HepG2 (cell line): ENCODE data around the gene NDUFB7. TPM values are rescaled to one million over a fixed set of nuclear protein-coding genes. Genes with fewer than 3 reads are reported as not detected.
A peak's percentile ranks its signal among the peaks of the same experiment; 100 is the strongest.

ENCODE experiments used
- AKAP8 ChIP-seq: sonication (generic); formaldehyde crosslinking; IDR thresholded peaks from 2 replicates; pipeline ENCODE4 v1.5.1; 2020; ENCODE audit warnings: mild to moderate bottlenecking, missing genetic modification reagents
- FOXA3 ChIP-seq: IDR thresholded peaks from 2 replicates; pipeline ENCODE4 v1.6.1; 2016; ENCODE audit warnings: missing genetic modification reagents, missing compliant biosample characterization
- NR2F6 ChIP-seq, 2 experiments: IDR thresholded peaks; 2 replicates each; pipeline ENCODE4 v1.6.1; 2016; ENCODE audit warnings: antibody characterized with exemption in 1 of 2, mild to moderate bottlenecking in 1 of 2
- SPEN ChIP-seq: sonication (generic); formaldehyde crosslinking; IDR thresholded peaks from 2 replicates; pipeline ENCODE4 v1.5.1; 2020; ENCODE audit warnings: low read depth, mild to moderate bottlenecking, missing genetic modification reagents
- ZNF501 ChIP-seq: sonication (generic); formaldehyde crosslinking; IDR thresholded peaks from 2 replicates; pipeline ENCODE4 v1.5.1; 2020; ENCODE audit warnings: mild to moderate bottlenecking, moderate library complexity, missing genetic modification reagents
- ZNF703 ChIP-seq: sonication (generic); formaldehyde crosslinking; IDR thresholded peaks from 2 replicates; pipeline ENCODE4 v1.5.1; 2020; ENCODE audit warnings: missing genetic modification reagents, mild to moderate bottlenecking, moderate library complexity, borderline replicate concordance
- polyA plus RNA-seq, 8 experiments: library from polyadenylated mRNA; depleted of rRNA in 3 of 8; stranded (reverse) in 7 of 8; unstranded in 1 of 8; fragments of >200 nt; fragmentation: Illumina TruSeq in 4 of 8; extraction: Trizol in 4 of 8; gene quantifications; 2 replicates each; pipeline versions ENCODE4 v1.2.1 to v1.2.3, GENCODE V29; 2011 to 2016; ENCODE audit warnings: low read depth in 4 of 8, missing spikeins in 1 of 8, mixed read lengths in 1 of 8; ENCODE audit not compliant: insufficient read depth in 1 of 8
- total RNA-seq, 5 experiments: library from RNA; depleted of rRNA; stranded (reverse); fragments of >200 nt; fragmentation: Illumina TruSeq; extraction: Trizol; gene quantifications; 2 replicates each; pipeline ENCODE4 v1.2.3, GENCODE V29; 2016; ENCODE audit warnings: low read depth in 1 of 5
- TF ChIP-seq, protein P1 (sequence below): sonication (generic); formaldehyde crosslinking; IDR thresholded peaks from 2 replicates; pipeline ENCODE4 v1.4.0; 2020; ENCODE audit warnings: missing genetic modification reagents, borderline replicate concordance
- TF ChIP-seq, protein P2 (sequence below): sonication (generic); formaldehyde crosslinking; IDR thresholded peaks from 2 replicates; pipeline ENCODE4 v1.4.0; 2020; ENCODE audit warnings: missing genetic modification reagents, mild to moderate bottlenecking, borderline replicate concordance
- TF ChIP-seq, protein P3 (sequence below): sonication (generic); formaldehyde crosslinking; IDR thresholded peaks from 2 replicates; pipeline ENCODE4 v1.5.1; 2020; ENCODE audit warnings: mild to moderate bottlenecking, missing genetic modification reagents, moderate library complexity

Gene NDUFB7
- total and polyA plus RNA-seq, 2 of the 13 experiments (the other 11 are each of a cell fraction or from before 2014, with no cell fraction given), result 156 to 198 TPM

DNA sequence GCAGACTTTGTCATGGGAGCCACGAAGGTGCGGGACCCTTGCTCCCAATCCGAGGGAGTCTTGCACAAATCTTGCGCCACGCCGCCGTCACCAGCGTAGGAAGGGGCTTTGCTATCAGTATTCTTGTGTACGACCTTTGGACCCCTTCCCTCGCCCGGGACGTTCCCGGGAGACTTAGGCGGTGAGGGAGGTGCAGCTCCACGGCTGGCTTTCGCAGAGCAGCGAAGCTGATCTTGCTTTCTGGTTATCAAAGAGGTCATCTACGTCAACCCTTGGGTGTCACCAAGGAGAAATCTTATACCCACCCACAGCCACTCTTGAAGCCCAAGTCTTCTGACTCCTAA is 41.9 kb downstream of the NDUFB7 start (continued):
- TF ChIP-seq, protein P1, sequence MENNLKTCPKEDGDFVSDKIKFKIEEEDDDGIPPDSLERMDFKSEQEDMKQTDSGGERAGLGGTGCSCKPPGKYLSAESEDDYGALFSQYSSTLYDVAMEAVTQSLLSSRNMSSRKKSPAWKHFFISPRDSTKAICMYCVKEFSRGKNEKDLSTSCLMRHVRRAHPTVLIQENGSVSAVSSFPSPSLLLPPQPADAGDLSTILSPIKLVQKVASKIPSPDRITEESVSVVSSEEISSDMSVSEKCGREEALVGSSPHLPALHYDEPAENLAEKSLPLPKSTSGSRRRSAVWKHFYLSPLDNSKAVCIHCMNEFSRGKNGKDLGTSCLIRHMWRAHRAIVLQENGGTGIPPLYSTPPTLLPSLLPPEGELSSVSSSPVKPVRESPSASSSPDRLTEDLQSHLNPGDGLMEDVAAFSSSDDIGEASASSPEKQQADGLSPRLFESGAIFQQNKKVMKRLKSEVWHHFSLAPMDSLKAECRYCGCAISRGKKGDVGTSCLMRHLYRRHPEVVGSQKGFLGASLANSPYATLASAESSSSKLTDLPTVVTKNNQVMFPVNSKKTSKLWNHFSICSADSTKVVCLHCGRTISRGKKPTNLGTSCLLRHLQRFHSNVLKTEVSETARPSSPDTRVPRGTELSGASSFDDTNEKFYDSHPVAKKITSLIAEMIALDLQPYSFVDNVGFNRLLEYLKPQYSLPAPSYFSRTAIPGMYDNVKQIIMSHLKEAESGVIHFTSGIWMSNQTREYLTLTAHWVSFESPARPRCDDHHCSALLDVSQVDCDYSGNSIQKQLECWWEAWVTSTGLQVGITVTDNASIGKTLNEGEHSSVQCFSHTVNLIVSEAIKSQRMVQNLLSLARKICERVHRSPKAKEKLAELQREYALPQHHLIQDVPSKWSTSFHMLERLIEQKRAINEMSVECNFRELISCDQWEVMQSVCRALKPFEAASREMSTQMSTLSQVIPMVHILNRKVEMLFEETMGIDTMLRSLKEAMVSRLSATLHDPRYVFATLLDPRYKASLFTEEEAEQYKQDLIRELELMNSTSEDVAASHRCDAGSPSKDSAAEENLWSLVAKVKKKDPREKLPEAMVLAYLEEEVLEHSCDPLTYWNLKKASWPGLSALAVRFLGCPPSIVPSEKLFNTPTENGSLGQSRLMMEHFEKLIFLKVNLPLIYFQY (CRISPR knock-in tag), result 0 out of 2 replicates have a peak, but pooled peaks have one; percentile 2
- TF ChIP-seq FOXA3 (CRISPR knock-in tag) (0 out of 2 replicates have a peak, but pooled peaks have one; percentile 17), NR2F6 (IDR thresholded peaks at IDR 0.05) (no peak; the same call in none of the 2 replicates), NR2F6 (CRISPR knock-in tag; IDR thresholded peaks at IDR 0.05) (0 out of 2 replicates have a peak, but pooled peaks have one; percentile 11), ZNF703 (CRISPR knock-in tag) (no peak), ZNF501 (CRISPR knock-in tag) (0 out of 2 replicates have a peak, but pooled peaks have one; percentile 3), SPEN (CRISPR knock-in tag) (no peak), AKAP8 (CRISPR knock-in tag) (no peak)
- TF ChIP-seq, protein P2, sequence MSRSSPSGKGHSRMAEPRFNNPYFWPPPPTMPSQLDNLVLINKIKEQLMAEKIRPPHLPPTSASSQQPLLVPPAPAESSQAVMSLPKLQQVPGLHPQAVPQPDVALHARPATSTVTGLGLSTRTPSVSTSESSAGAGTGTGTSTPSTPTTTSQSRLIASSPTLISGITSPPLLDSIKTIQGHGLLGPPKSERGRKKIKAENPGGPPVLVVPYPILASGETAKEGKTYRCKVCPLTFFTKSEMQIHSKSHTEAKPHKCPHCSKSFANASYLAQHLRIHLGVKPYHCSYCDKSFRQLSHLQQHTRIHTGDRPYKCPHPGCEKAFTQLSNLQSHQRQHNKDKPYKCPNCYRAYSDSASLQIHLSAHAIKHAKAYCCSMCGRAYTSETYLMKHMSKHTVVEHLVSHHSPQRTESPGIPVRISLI (CRISPR knock-in tag), result no peak
- TF ChIP-seq, protein P3, sequence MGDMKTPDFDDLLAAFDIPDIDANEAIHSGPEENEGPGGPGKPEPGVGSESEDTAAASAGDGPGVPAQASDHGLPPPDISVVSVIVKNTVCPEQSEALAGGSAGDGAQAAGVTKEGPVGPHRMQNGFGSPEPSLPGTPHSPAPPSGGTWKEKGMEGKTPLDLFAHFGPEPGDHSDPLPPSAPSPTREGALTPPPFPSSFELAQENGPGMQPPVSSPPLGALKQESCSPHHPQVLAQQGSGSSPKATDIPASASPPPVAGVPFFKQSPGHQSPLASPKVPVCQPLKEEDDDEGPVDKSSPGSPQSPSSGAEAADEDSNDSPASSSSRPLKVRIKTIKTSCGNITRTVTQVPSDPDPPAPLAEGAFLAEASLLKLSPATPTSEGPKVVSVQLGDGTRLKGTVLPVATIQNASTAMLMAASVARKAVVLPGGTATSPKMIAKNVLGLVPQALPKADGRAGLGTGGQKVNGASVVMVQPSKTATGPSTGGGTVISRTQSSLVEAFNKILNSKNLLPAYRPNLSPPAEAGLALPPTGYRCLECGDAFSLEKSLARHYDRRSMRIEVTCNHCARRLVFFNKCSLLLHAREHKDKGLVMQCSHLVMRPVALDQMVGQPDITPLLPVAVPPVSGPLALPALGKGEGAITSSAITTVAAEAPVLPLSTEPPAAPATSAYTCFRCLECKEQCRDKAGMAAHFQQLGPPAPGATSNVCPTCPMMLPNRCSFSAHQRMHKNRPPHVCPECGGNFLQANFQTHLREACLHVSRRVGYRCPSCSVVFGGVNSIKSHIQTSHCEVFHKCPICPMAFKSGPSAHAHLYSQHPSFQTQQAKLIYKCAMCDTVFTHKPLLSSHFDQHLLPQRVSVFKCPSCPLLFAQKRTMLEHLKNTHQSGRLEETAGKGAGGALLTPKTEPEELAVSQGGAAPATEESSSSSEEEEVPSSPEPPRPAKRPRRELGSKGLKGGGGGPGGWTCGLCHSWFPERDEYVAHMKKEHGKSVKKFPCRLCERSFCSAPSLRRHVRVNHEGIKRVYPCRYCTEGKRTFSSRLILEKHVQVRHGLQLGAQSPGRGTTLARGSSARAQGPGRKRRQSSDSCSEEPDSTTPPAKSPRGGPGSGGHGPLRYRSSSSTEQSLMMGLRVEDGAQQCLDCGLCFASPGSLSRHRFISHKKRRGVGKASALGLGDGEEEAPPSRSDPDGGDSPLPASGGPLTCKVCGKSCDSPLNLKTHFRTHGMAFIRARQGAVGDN, result peak; percentile 2; the same call in 1 of the 2 replicates
- TF ChIP-seq, all 625 proteins: peak for 32
